Measurements from ENCODE around the gene ATG16L2.

ATG16L2 gene, protein sequence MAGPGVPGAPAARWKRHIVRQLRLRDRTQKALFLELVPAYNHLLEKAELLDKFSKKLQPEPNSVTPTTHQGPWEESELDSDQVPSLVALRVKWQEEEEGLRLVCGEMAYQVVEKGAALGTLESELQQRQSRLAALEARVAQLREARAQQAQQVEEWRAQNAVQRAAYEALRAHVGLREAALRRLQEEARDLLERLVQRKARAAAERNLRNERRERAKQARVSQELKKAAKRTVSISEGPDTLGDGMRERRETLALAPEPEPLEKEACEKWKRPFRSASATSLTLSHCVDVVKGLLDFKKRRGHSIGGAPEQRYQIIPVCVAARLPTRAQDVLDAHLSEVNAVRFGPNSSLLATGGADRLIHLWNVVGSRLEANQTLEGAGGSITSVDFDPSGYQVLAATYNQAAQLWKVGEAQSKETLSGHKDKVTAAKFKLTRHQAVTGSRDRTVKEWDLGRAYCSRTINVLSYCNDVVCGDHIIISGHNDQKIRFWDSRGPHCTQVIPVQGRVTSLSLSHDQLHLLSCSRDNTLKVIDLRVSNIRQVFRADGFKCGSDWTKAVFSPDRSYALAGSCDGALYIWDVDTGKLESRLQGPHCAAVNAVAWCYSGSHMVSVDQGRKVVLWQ

DNA sequence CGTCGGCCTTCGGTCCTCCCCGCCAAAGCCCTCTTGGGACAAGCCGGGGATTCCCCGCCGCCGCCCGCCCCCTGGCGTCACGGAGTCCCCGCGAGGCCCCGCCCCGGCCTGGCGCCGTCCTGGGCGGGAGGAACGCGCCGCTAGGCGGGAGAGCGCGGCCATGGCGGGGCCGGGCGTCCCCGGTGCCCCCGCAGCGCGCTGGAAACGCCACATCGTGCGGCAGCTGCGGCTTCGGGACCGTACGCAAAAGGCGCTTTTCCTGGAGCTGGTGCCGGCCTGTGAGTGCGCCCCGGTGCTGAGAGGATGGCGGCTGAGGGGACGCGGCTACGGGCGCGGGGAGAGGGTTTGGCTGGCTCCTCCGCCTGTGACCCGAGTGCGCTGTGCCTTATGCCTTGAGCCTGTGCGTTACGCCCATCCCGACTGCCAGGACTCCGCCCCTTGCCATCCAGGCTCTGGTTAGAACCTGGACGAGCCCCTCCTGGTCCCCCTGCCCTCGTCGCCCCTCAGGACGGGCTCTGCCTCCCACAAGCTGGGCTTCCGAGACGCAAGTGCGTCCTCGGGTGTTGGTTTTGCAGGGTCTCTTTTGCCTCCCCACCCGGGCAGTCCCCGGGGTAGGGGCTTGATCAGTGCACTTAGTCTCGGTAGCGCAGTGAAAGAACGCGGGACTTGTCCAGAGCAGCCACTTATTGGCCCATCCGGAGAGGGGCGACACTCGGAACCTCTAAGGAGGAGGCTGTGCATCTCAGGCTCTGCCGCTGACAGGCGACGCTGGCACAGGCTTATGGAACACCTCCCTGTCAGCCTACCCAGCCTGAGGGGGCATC lies at the start of gene ATG16L2:
ATG16L2 (plus strand) TSS at position 126 of the 824 bp plus-strand sequence; CDS start at position 161, 35 bp downstream.
- DNase-seq (ENCODE audit: low read depth), result peak; percentile 83

DNA sequence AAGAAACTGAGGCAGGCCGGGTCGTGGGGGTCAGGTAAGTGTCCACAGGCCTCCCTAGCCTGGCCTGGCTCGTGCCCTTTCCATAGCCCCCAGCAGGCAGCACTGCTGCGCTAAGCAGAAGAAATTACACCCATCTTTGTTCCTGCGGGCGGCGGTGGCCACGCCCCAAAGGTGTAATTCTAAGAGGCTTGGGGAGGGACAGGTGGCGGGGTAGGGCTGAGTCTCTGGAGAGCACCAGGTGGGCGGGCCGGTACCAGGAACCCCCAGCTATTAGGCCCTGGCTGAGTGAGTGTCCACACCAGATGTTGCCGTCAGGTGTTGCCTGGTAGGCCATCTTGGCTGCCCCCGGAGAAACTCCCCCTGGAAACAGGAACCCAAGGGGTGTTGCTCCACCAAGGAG lies 49.7 kb upstream of the ATG16L2 start:
- no peak for DNase-seq (ENCODE audit: low read depth)

DNA sequence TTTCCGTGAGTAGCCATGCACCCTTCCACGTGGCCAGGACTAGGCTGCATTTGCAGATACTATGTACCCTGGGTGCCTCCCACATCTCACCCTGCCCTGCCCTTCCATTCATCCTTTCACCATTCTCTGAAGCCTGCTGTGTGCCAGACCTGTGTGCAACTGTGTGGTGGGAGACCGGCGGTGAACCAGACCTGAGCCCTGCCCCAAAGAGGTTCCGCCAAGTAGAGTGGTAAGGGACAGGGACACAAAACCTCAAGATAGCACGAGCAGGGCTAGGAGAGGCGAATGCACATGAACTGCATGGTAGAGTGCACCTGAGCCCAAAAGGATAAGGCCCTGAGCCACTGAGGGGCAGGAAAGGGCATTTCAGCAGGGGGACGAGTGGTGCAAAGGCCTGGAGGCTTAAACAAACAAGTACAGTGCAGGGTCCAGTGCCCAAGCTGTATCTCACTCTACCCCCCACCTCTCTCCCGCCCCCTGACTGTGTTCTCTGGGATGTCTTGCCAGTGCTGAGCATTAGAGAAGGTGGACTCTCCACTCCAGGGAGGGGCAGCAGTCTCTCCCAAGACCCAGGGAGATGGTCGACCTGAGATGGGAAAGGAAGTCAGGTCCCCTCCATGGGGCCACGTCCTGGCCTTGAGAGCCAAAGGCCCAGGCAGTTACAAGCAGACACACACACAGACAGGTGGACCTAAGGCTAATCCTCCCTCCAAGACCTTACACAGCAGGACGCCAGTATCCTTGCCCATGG lies 47.9 kb upstream of the ATG16L2 start:
- no peak for DNase-seq (ENCODE audit: low read depth)

DNA sequence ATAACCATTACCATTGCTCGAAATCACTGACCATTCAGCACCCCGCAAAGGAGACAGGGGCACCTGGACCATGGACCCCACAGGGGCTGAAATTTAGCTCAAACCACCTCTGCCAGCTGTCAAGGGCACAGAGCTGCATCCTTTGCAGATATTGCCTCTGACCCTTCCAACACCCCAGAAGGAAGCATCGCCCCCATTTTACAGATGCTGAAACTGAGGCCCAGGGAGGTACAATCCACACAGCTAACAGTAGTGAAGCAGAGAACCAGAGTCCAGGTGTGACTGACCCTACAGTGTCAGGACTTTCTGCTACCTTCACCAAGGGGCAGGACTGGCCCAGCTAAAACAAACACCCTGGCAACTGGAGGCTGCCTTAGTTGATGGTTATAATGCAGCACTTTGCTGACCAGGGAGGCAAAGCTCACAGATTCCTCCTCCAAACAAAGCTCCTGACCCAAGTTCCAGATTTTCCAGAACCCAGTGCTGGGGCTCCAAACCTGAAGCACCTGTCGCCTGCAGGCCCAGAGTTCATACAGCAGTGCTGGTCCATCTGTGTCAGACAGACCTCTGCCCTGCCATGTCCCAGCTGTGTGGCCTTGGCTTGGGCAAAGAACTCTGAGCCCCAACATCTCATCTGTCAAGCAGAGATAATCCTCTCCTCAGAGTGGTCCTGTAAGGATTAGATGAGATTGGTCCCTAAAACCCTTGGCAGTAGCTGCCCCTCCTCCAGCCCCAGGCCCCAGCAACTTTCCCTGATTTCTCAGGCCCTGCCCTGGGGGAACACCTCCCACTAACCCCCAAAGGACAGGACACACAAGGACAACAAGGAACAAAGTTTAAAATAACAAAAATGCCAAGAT lies 46.8 kb upstream of the ATG16L2 start:
- no peak for DNase-seq (ENCODE audit: low read depth)

DNA sequence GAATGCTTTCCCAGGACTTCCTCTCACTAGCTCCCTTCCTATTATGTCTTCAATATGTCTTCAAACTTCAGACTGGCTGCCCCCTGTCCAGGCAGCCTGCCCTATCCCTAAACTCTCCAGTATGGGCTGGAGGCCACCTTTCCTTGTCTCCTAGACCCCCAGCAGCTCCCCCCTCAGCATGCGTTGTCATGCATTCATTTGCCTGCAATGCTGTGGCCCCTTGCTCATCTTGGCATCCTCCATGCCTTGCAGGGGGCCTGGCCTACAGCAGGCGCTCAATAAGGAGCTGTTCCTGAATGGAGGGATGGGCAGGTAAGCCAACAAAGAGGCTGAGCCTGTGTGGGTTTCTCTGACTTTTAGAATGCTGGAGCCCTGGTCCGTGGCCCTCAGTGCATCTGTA lies 45.6 kb upstream of the ATG16L2 start:
- no peak for DNase-seq (ENCODE audit: low read depth)

DNA sequence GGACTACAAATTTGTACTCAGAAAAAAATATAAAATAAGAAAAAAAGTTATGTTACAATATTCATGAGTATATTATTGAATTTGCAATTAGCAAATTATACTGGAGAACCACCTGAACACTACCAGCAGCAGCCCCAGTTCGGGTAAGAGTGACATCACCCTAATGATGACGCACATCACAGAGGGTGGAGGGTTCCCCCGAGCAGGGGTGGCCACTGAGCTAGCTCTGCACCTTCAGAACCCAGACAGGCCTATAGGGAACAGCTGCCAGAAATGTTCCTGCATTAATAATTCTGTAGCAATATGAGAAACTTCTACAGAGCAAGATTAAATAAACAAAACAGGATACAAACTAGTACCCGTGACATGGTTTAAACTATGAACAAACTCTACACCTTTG lies 44.5 kb upstream of the ATG16L2 start:
- DNase-seq (ENCODE audit: low read depth), result no peak

DNA sequence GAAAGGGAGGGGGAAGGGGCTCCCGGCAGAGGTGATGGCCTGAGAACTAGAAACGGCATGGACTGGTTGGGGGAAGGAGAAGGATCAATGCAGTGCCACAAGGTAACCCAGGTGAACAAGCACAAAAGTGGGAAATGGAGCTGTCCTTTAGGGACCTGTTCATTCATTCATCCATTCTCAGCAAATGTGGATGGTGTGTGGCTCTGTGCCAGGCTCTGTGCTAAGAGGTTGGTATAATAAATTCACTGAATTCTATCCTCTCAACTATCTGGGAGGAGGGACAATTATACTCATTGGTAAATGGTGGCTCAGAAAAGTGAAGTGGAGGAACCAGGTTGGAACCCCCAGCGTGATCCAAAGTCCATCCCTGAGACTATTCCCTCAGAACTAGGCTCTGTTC lies 43.4 kb upstream of the ATG16L2 start:
- DNase-seq (ENCODE audit: low read depth), result no peak

DNA sequence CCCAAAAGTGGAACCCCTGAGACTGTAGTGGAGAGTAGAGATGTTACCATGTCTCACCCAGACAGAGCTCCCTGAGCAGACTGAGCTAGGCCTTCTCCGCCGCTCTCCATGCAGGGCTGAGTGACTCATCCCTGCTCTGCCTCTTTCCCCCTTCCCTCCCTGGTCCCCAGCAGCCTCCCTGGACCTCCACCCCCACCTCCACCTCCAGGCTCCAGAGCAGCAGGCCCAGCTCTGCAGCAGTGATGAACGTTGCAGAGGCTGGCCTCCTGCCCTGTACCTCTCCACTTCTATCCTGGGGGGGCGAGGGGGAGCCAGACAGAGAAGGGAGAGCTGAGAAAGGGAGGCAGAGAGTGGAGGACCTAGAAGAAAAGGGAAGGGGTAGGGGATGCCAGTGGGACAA lies 42.7 kb upstream of the ATG16L2 start:
- no peak for DNase-seq (ENCODE audit: low read depth)

DNA sequence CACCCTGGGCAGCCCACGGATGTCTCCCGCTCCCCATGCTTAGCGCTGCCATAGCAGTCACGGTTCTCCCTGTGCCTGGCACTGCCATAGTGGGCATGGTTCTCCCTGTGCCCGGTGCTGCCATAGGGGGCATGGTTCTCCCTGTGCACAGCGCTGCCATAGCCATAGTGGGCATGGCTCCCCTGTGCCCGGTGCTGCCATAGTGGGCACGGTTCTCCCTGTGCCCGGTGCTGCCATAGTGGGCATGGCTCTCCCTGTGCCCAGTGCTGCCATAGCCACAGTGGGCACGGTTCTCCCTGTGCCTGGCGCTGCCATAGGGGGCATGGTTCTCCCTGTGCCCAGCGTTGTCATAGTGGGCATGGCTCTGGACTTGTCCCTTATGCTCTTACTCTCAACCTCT lies 42.2 kb upstream of the ATG16L2 start:
- DNase-seq (ENCODE audit: low read depth), result no peak

DNA sequence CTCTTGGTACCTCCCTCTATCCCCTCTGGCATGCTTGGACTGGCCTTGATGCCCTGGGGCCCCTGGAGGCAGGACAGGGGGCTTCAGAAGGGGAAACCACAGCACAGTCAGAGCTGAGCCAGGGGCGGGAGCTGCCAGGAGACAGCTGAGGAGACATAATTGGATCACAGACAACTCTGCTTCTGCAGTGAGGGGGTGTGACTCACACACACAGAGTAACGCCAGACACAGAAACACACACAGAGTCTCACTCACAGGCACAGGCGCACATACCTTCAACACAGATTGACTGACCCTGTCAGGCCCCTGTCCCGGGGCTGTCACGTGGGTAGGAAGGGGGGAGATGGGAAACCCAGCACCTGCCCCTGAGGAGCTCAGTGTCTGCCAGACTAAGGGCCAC lies 40.9 kb upstream of the ATG16L2 start:
- DNase-seq (ENCODE audit: low read depth), result no peak

DNA sequence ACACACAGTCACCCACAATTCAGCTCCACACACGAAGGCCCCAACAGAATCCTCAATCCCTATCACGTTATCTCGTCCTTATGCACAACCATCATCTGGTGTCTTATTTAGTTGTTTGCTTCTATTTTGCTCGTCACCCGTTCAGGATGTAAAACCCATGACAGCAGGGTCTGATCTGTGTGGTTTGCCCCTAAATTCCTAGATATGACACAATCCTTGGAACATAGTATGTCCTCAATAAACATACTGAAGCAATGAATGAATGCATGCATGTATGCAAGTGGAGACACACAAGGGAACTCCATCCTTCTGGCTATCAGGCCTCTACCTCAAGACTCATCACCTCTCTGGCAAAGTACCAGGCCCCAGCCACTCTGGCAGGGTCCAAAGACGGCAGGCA lies 40.5 kb upstream of the ATG16L2 start:
- no peak for DNase-seq (ENCODE audit: low read depth)

DNA sequence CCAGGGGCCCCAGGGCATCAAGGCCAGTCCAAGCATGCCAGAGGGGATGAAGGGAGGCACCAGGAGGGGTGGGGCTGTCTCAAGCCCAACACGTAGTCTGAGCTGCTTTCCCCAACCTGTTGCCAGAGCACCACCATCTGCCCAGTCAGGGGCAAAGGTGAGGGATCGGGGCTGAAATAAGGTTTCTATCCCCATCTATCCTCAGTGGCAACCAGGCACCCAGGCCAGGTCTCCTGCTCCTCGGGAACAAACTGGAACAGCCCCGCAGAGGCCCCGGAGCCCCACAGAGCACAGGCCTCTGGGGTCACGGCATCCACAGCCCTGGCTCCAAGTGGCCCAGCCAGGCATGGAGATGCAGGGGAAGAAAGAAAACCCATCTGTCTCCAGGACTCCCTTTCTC lies 39.7 kb upstream of the ATG16L2 start:
- no peak for DNase-seq (ENCODE audit: low read depth)

DNA sequence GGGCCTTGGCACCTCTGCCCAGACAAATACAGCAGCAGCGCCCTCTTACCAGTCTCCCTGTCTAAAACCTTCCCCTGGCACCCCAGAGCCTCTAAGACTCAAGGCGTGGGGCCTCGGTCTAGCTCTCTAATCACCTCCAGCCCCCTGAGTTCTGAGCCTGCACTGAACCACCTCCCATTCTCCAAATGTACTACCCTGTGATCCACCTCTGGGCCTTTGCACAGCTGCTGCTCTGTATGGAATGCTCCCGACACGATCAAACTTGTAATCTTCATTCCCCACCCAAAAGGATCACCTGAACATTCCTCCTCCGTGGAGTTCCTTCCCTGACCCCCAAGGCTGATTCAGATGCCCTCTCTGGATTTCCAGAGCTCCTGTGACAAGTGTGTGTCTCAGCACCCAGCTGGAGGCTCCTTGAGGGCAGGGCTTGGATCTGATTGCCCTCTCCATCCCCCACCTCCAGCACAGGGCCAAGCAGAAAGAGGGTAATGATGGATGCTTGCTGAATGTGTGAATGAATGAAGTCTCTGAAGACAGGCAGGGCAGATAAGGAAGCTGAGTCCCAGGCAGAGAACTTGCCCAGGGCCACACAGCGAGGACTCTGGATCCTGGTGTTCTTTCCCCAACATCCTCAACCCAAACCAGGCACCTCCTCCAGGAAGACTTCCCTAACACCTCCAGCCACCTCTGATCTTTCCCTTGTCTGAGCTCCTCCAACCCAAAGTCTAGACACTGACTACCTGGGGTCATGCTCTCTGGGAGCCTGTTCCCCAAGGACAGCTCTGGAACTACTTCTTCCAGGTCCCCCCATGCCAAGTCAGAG lies 38.7 kb upstream of the ATG16L2 start:
- DNase-seq (ENCODE audit: low read depth), result no peak

DNA sequence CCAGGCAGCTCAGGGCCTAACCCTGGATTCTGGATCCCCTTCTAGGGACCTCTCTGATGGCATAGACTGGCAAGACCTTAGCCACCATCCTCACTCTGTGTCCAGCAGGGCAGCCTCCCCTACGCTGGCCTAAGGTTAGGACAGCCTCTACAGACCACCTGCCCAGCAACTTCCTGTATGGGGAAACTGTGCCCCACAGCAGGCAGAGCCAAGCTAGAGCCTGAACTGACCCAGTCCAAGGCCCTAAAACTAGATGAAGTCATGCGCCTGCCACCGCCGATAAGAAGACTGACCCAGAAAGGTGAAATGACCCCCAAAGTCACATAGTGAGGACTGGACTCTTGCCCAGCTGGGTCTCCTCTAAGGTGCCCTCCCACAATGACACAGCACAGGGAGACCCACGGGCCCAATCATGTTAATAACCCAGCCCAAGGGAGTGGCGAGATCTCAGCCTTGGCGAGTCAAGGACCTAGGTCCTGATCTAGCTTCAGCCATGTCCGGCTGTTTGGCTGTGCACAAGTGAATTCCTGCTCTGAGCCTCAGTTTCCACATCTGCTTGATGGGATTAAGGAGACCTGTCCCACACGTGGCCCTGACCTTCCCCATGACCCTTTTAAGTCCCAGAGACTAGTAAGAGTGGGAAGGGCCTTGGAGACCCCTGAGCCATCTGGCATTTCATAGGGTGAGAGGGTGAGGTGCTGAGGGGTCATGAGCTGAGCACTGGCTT lies 37.9 kb upstream of the ATG16L2 start:
- DNase-seq (ENCODE audit: low read depth), result no peak

DNA sequence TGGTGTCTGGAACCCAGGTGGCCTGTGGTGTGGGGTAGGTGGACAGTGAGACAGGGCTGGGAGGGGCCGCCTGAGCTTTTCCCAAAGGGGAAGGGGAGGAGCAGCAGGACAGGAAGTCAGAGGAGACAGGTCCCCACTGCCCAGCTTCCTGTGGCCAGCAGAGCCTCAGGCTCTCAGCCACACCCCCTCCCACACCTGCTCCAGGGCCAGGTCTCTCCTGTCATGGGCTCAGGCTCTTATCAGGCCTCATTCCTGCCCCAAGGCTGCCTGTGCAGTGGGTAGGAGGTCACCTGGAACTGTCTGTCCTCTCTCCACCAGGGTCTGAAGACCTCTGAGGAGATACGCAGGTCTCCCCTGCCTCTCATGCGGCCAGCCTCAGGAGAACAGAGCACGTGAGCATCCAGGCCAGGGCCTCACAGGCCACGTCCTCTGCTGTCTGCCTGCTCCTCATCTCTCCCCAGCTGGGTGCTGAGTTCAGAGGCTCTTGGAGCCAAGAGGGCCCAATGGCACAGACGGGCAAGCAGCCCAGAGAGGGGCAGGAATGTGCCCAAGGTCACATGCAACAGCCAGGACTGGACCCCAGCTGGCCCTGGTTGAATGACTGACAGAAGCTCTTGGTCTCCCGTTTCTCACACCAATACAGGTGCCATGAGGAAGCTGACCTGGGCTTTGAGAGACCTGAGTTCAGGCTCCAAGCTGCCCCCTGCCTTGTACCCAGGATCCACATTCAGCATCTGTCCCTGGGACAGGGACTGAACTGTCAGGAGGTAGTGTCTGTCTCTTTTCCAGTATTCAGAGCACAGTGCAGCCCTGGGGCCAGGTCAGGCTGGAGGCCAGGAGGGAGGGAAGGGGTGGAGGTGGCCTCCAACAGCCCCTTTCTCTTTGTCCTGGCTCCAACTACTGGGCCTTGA lies 37.1 kb upstream of the ATG16L2 start:
- no peak for DNase-seq (ENCODE audit: low read depth)

DNA sequence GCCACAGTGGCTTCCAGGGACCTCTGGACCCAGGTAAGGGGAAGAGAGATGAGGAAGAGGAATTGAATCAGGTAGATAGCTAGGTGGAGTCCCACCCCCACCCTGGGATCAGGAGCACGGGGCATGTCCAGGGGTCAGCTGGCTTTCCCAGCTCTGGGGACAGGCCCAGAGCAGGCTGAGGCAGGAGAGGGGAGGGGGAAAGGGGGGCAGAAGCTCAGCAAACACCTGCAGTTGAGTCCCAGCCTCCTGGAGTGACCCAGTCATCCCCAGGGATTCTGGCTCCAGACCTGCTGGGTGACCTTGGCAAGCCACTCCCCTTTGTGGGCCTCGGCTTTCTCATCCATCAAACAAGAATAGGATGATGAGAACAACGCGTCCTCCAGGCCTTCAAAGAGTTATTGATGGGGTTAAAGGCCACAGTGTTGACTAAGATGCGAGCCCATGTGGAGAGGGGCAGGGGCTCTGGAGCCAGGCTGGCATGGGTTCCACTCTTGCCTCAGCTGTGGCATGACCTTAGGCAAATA lies 36.4 kb upstream of the ATG16L2 start:
- no peak for DNase-seq (ENCODE audit: low read depth)

DNA sequence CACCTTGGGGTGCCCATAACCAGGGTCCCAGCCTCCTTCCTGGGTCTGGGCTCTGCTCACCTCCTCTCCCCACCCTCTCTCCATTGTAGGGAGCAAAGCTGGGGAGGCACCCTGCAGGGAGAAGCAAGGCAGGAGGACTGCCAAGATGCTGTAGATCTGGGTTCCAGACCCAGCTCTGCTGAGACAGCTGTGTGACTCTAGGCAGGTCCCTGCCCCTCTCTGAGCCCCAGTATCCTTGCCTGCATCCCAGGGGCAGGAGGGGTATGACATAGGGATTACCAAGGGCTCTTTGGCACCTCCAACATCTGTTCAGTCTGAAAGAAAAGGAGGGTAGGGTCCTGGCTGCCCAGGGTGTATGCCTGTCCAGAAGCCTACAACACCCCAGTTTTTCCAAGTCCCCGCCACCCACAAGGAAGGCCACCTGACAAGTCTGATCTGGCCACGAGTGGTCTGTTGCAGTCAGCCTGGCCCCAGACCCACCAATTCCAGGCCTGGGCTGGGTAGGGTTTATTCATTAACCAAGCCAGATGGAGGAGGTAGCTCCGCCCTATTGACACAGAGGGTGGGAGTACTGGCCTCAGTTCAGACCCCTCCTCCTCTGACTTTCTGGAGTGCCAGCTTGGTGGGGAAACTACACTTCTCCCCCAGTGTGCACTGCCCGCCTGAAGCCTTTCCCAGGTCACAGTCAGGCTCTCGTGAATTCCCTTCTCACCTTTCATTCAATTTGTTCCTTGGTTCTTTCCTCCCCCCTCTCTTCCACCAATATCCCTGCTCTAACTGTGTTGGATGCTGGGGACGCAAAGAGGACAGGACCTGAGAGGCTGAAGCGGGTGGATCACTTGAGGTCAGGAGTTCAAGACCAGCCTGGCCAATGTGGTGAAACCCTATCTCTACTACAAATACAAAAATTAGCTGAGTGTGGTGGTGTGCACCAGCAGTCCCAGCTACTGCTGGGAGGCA lies 35.4 kb upstream of the ATG16L2 start:
- no peak for DNase-seq (ENCODE audit: low read depth)

All from activated T-cell treated with anti-CD3 and anti-CD28 coated beads for 1 hour (primary cell).